GM12878 (cell line): ENCODE measurements around the gene HEG1. TPM values are rescaled to one million over a fixed set of nuclear protein-coding genes. Genes with fewer than 3 reads are reported as not detected.

ENCODE experiments used
- ATAC-seq: fragments of 200-7000 bp; cut with Tn5 transposase; 3 replicates; pipeline ENCODE4 v1.9.1; 2020; ENCODE audit warnings: mild to moderate bottlenecking, moderate library complexity
- BruUV-seq: library from RNA; stranded (reverse); fragments of 400-500 nt; replicated peaks from 2 replicates; lab custom pipeline; 2021; lab: Mats Ljungman, UMichigan
- CTCF ChIA-PET: fragments of 300-600 bp; sonication (Branson Sonifier 250); formaldehyde crosslinking; extraction: SDS; loops from one replicate; lab custom pipeline; 2021; ENCODE audit warnings: inconsistent platforms; lab: Yijun Ruan, JAX
- POLR2A ChIA-PET: fragments of 350-600 bp; formaldehyde crosslinking; extraction: SDS; loops from one replicate; lab custom pipeline; 2021; ENCODE audit warnings: inconsistent platforms; lab: Charles Lee
- RAD21 ChIA-PET: fragments of 300-600 bp; sonication (Branson Sonifier 250); formaldehyde crosslinking; loops from one replicate; lab custom pipeline; 2023; ENCODE audit warnings: antibody characterized with exemption; ENCODE audit not compliant: unreplicated experiment; lab: Charles Lee
- SMC1A ChIA-PET: fragments of 300-600 bp; sonication (Branson Sonifier 250); formaldehyde crosslinking; loops from one replicate; lab custom pipeline; 2023; ENCODE audit not compliant: unreplicated experiment, uncharacterized antibody; lab: Charles Lee
- DNase-seq: peaks from one replicate; pipeline ENCODE4 v3.0.0-alpha.2; 2011; ENCODE audit warnings: low read depth, low spot score
- FAIRE-seq: peaks from 3 replicates; lab custom pipeline; 2011; peaks lifted over from hg19 to GRCh38; lab: Jason Lieb, UNC
- H2AFZ ChIP-seq: 2 replicates; pipeline ENCODE4 v1.6.0; 2011; ENCODE audit warnings: low read depth, low read length, control low read depth; ENCODE audit not compliant: control insufficient read depth
- H3K27ac ChIP-seq: 2 replicates; pipeline ENCODE4 v1.5.1; 2011; ENCODE audit warnings: control low read depth; ENCODE audit not compliant: control insufficient read depth, insufficient read depth
- H3K27me3 ChIP-seq, 2 experiments: replicated peaks in 1 of 2; 2 replicates each; pipeline versions ENCODE4 v1.6.0 to v1.6.1; 2011; ENCODE audit warnings: low read length in 1 of 2; ENCODE audit not compliant: control insufficient read depth in 2 of 2, insufficient read depth in 2 of 2
- H3K36me3 ChIP-seq, 2 experiments: 2 replicates each; pipeline ENCODE4 v1.5.1; 2011; ENCODE audit warnings: low read length in 1 of 2; ENCODE audit not compliant: control insufficient read depth in 2 of 2, insufficient read depth in 2 of 2
- H3K4me1 ChIP-seq: 2 replicates; pipeline ENCODE4 v1.6.1; 2011; ENCODE audit warnings: mild to moderate bottlenecking, low read length, moderate library complexity, mixed read lengths; ENCODE audit not compliant: control insufficient read depth, insufficient read depth
- H3K4me2 ChIP-seq: 2 replicates; pipeline ENCODE4 v1.6.0; 2011; ENCODE audit warnings: control low read depth; ENCODE audit not compliant: control insufficient read depth, insufficient read depth
- H3K4me3 ChIP-seq: fragments of 200-600 bp; sonication (generic); 2 replicates; pipeline ENCODE4 v1.5.1; 2016
- H3K79me2 ChIP-seq: 2 replicates; pipeline ENCODE4 v1.6.0; 2011; ENCODE audit warnings: low read length; ENCODE audit not compliant: control insufficient read depth, insufficient read depth
- H3K9ac ChIP-seq: 2 replicates; pipeline ENCODE4 v1.8.0; 2011; ENCODE audit warnings: low read length, control low read depth, mixed read lengths; ENCODE audit not compliant: control insufficient read depth, insufficient read depth
- H3K9me3 ChIP-seq: replicated peaks from 3 replicates; pipeline ENCODE4 v1.5.1; 2011; ENCODE audit warnings: mild to moderate bottlenecking, low read length; ENCODE audit not compliant: control insufficient read depth, insufficient read depth
- H4K20me1 ChIP-seq: 2 replicates; pipeline ENCODE4 v1.6.0; 2011; ENCODE audit not compliant: control insufficient read depth, insufficient read depth
- ATF7 ChIP-seq: fragments of 450-650 bp; IDR thresholded peaks from 2 replicates; pipeline ENCODE4 v1.6.1; 2016; ENCODE audit warnings: low read depth, mild to moderate bottlenecking
- BACH1 ChIP-seq: fragments of 450-650 bp; IDR thresholded peaks from 2 replicates; pipeline ENCODE4 v1.6.1; 2017; ENCODE audit warnings: mild to moderate bottlenecking, borderline replicate concordance
- GATAD2B ChIP-seq: fragments of 450-650 bp; conservative IDR thresholded peaks from 2 replicates; pipeline ENCODE4 v1.6.1; 2017; ENCODE audit warnings: low read depth, mild to moderate bottlenecking, moderate library complexity
- HCFC1 ChIP-seq: fragments of 150-350 bp; IDR thresholded peaks from 2 replicates; pipeline ENCODE4 v1.6.1; 2014; ENCODE audit warnings: low read length
- IRF3 ChIP-seq: fragments of 450-650 bp; IDR thresholded peaks from 2 replicates; pipeline ENCODE4 v1.6.1; 2014; ENCODE audit warnings: mild to moderate bottlenecking
- KAT2A ChIP-seq: conservative IDR thresholded peaks from 2 replicates; pipeline ENCODE4 v1.6.1; 2011; ENCODE audit warnings: low read depth, low read length; ENCODE audit not compliant: control insufficient read depth
- MAX ChIP-seq: IDR thresholded peaks from 2 replicates; pipeline ENCODE4 v1.6.1; 2012; ENCODE audit warnings: low read depth, low read length, improper control_type of control experiment
- MEF2A ChIP-seq: IDR thresholded peaks from 2 replicates; pipeline ENCODE4 v1.6.1; 2011; ENCODE audit warnings: low read depth, mild to moderate bottlenecking, low read length, moderate library complexity; ENCODE audit not compliant: insufficient read depth
- MTA3 ChIP-seq: IDR thresholded peaks from 2 replicates; pipeline ENCODE4 v1.6.1; 2012; ENCODE audit warnings: low read length, inconsistent platforms, borderline replicate concordance
- MYB ChIP-seq: fragments of 150-350 bp; IDR thresholded peaks from 2 replicates; pipeline ENCODE4 v1.6.1; 2014; ENCODE audit warnings: mild to moderate bottlenecking, low read depth, low read length, borderline replicate concordance
- POLR2AphosphoS2 ChIP-seq: IDR thresholded peaks from 2 replicates; pipeline ENCODE4 v1.6.1; 2011; ENCODE audit warnings: low read depth, mild to moderate bottlenecking, low read length, improper control_type of control experiment, moderate library complexity
- RCOR1 ChIP-seq: conservative IDR thresholded peaks from 2 replicates; pipeline ENCODE4 v1.6.1; 2012; ENCODE audit warnings: low read depth, low read length, improper control_type of control experiment
- SMARCA5 ChIP-seq: fragments of 450-650 bp; IDR thresholded peaks from 2 replicates; pipeline ENCODE4 v1.6.1; 2017; ENCODE audit warnings: mild to moderate bottlenecking
- SRF ChIP-seq, 2 experiments: IDR thresholded peaks; 2 replicates each; pipeline ENCODE4 v1.6.1; 2011; ENCODE audit warnings: low read depth in 2 of 2, low read length in 2 of 2, mild to moderate bottlenecking in 1 of 2, moderate library complexity in 1 of 2
- YBX1 ChIP-seq: fragments of 450-650 bp; IDR thresholded peaks from 2 replicates; pipeline ENCODE4 v1.6.1; 2016; ENCODE audit warnings: antibody characterized with exemption
- ZNF24 ChIP-seq: fragments of 450-650 bp; IDR thresholded peaks from 2 replicates; pipeline ENCODE4 v1.6.1; 2017; ENCODE audit warnings: antibody characterized with exemption, mild to moderate bottlenecking
- ZNF622 ChIP-seq: fragments of 450-650 bp; IDR thresholded peaks from 2 replicates; pipeline ENCODE4 v1.6.1; 2017; ENCODE audit warnings: mild to moderate bottlenecking, inconsistent platforms
- WGBS: methylation state at CpG from one replicate; pipeline ENCODE4 v1.1.6; 2016; ENCODE audit warnings: low lambda C conversion rate; ENCODE audit not compliant: insufficient replicate concordance, insufficient coverage; ENCODE audit errors: missing lambda C conversion rate; 5-methylcytosine and 5-hydroxymethylcytosine counted together
- in situ Hi-C: fragments of 300-500 bp; cut with MboI; formaldehyde crosslinking; loops from 9 replicates; pipeline ENCODE4 v1.14.3; 2018; ENCODE audit warnings: mixed read lengths
- intact Hi-C: fragments of 100-400 bp; cut with micrococcal nuclease; formaldehyde crosslinking; loops from one replicate; pipeline ENCODE4 v1.14.2; 2022; ENCODE audit not compliant: unreplicated experiment
- polyA plus RNA-seq, 11 experiments: library from polyadenylated mRNA; depleted of rRNA in 4 of 11; unstranded in 6 of 11; stranded (reverse) in 5 of 11; fragments of >200 nt; fragmentation: Nextera tagmentation in 4 of 11; fragmentation: Illumina TruSeq in 1 of 11; extraction: Ambion mirVana in 4 of 11; extraction: Trizol in 1 of 11; gene quantifications; 1 replicate in 1 of 11; 2 replicates in 10 of 11; pipeline versions ENCODE4 v1.2.1 to v1.2.3, GENCODE V29; 2011 to 2016; ENCODE audit warnings: inconsistent platforms in 2 of 11, missing spikeins in 2 of 11, low read depth in 1 of 11
- total RNA-seq, 4 experiments: library from RNA; depleted of rRNA in 3 of 4; stranded (reverse); fragments of >200 nt in 3 of 4; fragmentation: Illumina TruSeq in 1 of 4; extraction: Trizol in 1 of 4; gene quantifications; 2 replicates each; pipeline versions ENCODE4 v1.2.1 to v1.2.3, GENCODE V29; 2013 to 2021

HEG1 gene
- total and polyA plus RNA-seq, 10 of the 15 experiments (the other 5 are each of a cell fraction or from before 2014, with no cell fraction given) = 2.2 to 32.1 (median 7.6) TPM

GRCh38 chr3:125053304-125053699 lies 2.5 kb downstream of the HEG1 start:
- WGBS = 65% methylated on average over 2 of the region's 2 CpGs
- FAIRE-seq = peak; percentile 62
- TF ChIP-seq MEF2A (no peak), ZNF24 (no peak), HCFC1 (no peak), ZNF622 (no peak), MTA3 (no peak), SMARCA5 (no peak), GATAD2B (no peak), BACH1 (no peak), KAT2A (no peak), ATF7 (no peak), POLR2AphosphoS2 (no peak), SRF (IDR thresholded peaks at IDR 0.05; ENCODE audit: low read depth in 2 of 2, low read length in 2 of 2) (no peak), IRF3 (no peak), MYB (no peak), MAX (no peak), YBX1 (no peak), RCOR1 (no peak)
- TF ChIP-seq, all 136 proteins: peak for 0
- Histone ChIP-seq H4K20me1 (no peaks in the 10 kb centered on the region), H3K36me3 (0 out of 4 replicates have a peak, but pooled peaks cover 0 to 5% of the 10 kb centered on the region in 2 experiments), H3K27ac (peak overlapping the region; percentile 81), H3K79me2 (peaks cover 64% of the 10 kb centered on the region), H2AFZ (no peak overlapping the region), H3K4me3 (peak overlapping the region; percentile 93), H3K4me2 (peak overlapping the region; percentile 97), H3K9ac (peak overlapping the region; percentile 76), H3K4me1 (peaks cover 26% of the 10 kb centered on the region), H3K9me3 (no peaks in the 10 kb centered on the region), H3K27me3 (no peaks in the 10 kb centered on the region)
- DNase-seq = no peak
- ChIA-PET CTCF (interaction anchor here (0.6 to 2.2 kb wide), 8 partner anchors 14 to 347 kb away, joined by 3 to 10 read pairs (median 5); no protein-coding TSS in a partner anchor), SMC1A (interaction anchor here (1.1 to 3.6 kb wide), 18 partner anchors 8 to 381 kb away, joined by 3 to 33 read pairs (median 6); no protein-coding TSS in a partner anchor), RAD21 (interaction anchor here (1.2 to 4.0 kb wide), 13 partner anchors 45 to 532 kb away, joined by 3 to 39 read pairs (median 6); partner anchors contain the start of genes MUC13 and ZNF148), POLR2A (interaction anchor here (1.0 to 1.7 kb wide), 3 partner anchors 67 to 88 kb away, joined by 3 to 9 read pairs (median 7); no protein-coding TSS in a partner anchor)
- in situ Hi-C loops (no loop called here), intact Hi-C loops (loop anchor here (2.0 to 5.0 kb wide), 3 partner anchors 55 to 149 kb away; no protein-coding TSS in a partner anchor)
- no TSS peak for BruUV-seq
- no peak for ATAC-seq
